GF-D8 (cell line): ENCODE results near the gene RNF146.
A peak's percentile ranks its signal among the peaks of the same experiment; 100 is the strongest.
"Not testable (repeated sequence)": the region's sequence is repeated elsewhere in the genome, so short reads cannot be mapped to it uniquely, and the experiment has no call there.

Experiments used
- DNase-seq: peaks from one replicate; lab custom pipeline; 2025; lab: John Stamatoyannopoulos, UW

The RNF146 gene, protein sequence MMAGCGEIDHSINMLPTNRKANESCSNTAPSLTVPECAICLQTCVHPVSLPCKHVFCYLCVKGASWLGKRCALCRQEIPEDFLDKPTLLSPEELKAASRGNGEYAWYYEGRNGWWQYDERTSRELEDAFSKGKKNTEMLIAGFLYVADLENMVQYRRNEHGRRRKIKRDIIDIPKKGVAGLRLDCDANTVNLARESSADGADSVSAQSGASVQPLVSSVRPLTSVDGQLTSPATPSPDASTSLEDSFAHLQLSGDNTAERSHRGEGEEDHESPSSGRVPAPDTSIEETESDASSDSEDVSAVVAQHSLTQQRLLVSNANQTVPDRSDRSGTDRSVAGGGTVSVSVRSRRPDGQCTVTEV

DNA sequence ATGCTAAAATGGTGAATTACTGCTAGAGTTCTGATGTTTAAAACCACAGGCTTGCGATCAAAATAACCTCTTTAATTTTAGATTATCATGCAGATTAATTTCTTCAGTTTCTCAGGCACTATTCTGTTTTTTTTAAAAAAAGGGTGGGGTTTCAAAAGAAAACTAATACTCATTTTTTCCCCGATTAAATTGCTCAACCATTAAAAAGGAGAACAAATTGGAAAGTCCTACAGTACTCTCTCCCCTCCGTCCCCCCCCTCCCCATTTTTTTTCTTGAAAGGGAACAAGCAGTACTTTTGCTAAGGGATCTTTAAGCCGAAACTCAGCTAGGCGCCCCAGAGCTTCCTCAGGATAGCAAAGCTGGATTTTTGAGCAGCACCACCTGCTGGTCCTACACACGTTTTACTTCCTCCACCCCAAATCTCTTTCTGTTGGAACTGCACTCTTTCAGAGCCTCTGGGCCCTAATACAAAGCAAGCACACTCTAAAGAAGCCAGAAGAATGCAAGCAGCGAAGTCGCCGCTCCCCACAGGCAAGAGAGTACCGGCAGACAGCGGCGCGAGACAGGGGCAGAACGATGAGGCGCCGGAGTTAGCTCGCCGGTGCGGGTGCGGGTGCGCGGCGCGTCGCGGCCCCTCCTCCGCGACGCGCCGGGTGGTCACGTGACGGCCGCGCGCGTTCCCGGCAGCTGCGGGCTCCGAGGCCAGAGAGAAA is at the start of gene RNF146:
Gene RNF146, plus strand, starts transcription at position 687 of the 714 bp plus-strand sequence. CDS start 13,475 bp downstream, outside the sequence.
- peak; percentile 83 for DNase-seq

DNA sequence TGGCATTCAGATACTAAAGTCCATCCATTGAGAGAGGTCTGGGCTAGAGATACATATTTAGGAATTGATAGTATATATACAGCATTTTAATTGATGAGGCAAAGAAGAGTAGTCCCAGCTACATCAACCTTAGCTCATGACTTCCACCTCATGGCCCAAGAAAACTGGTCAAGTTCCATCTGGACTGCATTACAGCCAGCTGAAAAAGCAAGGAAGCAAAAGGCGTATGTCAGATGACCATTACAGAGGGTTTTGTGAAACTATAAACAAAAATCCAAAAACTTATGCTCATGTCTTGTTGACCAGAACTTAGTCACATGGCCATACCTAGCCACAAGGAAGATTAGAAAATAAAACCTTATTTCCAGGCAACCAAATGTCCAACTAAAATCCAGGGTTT is 46.8 kb upstream of the RNF146 start:
- no peak for DNase-seq

DNA sequence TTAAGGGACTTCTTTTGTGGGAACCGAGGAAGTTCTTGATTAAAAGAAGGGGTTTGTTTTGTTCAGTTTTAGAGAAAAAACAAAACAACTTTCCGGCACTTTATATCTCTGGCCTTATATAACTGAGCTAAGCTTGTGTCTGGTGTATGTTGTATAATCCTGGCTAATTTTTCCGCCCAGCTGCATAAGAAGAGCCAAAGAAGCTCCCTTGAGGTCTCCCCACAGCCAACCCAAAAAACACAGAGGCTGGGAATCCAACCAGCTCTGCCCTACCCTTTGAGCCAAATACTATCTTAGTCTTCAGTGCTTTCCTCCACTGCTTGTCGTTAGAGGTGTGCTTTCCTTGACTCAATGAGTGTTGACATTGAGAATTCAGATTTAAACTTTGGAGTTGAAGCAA is 45.5 kb upstream of the RNF146 start:
- DNase-seq: no peak

DNA sequence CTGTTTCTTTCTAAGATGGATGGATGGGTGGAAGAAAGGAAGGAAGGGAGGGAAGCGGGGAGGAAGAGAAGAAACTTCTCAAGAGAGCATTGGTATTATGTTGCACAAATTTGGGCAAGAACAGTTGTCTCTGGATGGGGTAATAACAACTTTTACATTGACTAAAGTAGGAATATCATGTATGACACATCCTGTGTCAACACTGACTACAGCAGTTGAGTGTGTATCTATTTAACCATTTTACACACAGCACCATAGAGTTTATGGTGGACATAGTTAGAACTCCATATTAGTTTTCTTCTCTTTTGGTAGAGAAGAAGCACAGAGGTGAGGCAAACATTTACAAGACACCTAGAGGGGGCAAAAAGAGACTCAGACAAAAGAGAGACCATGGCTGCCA is 44.2 kb upstream of the RNF146 start:
- DNase-seq: no peak

DNA sequence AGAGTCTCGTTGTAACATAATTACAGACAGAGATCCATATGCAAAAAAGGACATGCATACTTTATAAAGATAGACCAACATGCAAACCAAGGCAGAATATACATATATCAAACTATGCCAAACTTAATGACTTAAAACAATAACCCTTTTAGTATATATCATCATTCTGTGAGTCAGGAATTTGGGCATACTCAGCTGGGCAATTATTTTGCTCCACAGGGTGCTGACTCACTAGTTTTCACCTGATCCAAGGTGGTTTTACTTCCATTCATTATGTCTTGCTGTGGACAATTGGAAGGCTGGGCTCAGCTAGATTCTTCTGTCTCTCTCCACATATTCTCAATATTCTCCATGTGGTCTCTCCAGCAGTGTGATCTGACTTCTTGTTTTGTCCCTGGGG is 41.2 kb upstream of the RNF146 start:
- no peak for DNase-seq

DNA sequence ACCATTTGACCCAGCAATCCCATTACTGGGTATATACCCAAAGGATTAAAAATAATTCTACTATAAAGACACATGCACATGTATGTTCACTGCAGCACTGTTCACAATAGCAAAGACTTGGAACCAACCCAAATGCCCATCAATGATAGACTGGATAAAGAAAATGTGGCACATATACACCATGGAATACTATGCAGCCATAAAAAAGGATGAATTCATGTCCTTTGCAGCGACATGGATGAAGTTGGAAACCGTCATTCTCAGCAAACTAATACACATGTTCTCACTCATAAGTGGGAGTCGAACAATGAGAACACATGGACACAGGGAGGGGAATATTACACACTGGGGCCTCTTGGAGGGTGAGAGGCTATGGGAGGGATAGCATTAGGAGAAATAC is 32.8 kb upstream of the RNF146 start:
- DNase-seq: not testable (repeated sequence)

DNA sequence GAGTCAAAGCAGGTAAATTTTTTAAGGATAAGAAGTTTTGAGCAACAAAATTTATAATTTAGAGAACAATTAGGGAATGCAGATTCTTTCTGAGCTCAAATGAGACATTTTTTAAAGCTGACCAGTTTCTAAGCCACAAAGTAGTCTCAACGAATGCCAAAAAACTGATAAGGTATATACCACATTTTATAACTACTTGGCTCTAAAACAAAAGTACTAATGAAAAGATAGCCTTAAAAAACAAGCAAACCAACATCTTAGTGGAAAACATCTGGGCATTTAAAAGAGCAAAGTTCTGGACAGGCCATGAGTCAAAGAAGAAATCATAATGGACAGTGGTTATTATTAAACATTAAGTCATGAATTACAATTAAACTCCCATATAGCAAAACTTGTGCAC is 23.2 kb upstream of the RNF146 start:
- DNase-seq: no peak

DNA sequence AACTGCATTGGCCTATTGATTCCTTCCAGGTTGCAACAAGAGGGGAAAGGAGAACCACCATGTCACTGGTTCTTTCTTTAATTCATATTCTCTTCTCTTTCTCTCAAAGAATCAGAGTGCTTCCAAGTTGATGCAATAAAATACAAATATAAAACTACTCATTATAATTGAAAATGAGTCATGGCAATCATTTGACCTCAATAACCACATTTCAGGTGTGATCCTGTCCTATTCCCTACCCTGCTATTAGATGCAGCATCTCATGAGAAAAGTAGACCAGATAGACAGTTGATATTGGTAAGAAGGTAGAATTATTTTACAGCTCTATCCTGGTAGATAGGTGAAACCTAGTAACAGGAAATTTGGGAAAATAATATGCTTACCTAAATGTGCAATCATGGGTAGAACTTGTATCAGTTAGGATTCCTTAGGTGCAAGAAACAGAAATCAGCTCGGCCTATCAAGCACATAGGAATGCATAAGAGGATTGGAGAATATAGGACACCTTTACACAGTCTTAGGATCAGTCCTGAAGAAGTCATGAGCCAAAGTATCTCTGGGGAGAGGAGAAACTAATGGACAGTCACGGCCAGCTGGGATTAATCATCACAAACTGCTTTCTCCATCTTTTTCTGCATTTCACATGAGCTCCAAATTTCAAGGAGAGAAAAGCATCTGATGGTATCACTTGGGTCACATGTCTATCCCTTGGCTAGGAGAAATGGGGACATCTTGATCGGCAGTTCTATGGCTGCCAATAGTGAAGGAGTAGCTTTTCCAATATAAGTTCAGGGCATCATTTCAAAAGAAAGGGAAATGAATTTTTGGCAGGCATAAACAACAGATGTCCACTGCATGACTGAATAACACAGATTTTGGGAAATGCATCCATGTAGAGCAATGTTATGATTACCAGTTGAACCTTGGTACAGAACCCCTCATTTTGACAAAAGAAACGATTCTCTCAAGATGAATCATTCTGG is 19.3 kb upstream of the RNF146 start:
- no peak for DNase-seq

DNA sequence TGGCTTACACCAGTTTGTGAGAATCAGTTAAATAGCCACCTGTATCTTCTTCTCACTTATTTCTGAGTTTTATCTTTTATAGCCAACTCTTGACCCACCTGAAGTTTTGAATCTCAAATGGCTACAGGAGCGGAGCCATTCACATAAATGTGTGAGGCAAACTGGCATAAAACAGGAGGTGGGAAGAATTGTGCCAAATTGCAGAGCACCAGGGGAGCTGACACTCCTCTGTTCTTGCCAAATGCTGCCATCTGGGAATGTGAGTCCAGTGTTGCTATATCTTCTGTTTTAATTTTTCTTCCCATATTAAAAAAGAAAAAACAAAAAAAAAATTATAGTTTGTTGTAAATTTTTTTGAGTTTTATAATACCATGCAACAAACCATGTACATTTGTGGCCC is 17.0 kb upstream of the RNF146 start:
- no peak for DNase-seq

DNA sequence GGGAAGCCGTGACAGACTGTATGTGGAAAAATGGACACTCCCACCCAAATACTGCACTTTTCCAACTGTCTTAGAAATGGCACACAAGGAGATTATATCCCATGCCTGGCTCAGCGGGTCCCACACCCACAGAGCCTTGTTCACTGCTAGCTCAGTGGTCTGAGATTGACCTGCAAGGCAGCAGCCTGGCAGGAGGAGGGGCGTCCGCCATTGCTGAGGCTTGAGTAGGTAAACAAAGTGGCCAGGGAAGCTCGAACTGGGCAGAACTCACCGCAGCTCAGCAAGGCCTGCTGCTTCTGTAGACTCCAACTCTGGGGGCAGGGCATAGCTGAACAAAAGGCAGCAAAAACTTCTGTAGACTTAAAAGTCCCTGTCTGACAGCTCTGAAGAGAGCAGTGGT is 11.4 kb upstream of the RNF146 start:
- no peak for DNase-seq

DNA sequence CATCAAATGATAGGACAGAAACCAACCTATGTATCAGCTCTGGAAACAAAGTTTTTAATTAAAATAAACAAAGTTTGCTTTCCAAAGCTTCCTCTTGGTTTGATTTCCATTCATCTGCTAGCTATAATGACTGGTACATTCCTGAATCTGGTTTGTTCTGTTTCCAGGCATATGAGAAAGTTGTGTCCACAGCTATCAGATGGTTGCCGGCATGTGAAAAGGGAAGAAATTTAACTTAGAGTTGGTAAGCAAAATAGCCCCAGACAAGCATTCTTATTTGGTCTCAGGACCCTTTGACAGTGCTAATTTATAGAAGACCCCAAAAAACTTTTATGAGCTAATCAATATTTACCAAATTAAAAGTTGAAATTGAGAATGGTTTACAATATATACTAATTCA is 3.8 kb upstream of the RNF146 start:
- DNase-seq: no peak

DNA sequence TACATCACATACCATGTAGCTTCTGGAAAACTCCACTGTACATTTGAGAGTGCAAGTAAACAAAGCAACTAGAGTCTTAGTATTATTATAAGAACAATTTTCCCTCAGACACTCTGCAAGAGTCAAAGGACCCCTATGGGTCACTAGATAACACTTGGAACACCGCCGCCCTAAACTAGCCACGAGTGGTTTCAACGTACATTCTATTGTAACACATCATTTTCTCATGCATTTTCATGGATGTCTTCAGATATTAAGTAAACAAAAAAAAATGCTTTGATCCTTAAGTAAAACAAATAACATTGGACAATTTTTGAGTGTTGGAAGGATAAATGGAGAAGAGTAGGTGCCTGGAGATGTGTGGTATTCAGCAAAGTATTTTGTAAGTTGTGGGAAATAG is 3.2 kb upstream of the RNF146 start:
- DNase-seq: no peak

DNA sequence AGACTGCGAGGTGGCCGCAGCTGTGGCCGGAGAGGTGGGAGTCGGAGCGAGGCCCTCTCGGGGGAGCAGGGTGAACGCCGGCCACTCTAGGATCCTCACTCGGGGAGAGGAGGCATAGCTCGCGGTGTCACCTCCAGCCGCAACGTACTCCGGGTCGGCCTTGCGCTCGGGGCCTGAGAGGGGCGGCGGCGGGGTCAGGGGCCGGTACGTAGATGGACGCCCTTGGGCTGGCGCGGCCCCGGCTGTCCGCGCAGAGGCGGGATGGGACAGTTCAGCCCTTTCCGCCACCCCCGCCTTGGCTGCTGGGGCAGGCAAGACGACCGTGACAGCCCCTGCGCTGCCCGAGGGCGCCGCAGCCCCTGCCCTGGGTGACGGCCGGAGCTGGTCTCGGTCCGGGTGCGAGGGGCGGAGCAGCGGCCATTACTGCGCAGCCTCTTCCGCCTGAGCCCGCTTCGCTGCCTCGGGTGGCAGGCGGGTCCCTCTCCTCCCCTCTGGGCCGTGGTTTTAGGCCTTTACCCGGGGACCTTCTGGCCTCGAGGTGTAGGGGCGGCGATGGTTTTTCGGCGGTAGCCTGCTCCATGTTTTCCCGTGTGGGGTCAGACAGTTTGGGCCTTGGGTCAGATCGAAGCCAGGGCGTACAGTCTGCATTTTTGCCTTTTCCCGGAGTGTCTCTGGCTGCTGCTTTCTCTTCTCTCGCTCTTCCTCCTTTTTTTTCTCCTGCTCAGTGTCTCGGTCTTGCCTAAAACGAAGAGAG is 405 bp downstream of the RNF146 start:
- DNase-seq: peak; percentile 33

DNA sequence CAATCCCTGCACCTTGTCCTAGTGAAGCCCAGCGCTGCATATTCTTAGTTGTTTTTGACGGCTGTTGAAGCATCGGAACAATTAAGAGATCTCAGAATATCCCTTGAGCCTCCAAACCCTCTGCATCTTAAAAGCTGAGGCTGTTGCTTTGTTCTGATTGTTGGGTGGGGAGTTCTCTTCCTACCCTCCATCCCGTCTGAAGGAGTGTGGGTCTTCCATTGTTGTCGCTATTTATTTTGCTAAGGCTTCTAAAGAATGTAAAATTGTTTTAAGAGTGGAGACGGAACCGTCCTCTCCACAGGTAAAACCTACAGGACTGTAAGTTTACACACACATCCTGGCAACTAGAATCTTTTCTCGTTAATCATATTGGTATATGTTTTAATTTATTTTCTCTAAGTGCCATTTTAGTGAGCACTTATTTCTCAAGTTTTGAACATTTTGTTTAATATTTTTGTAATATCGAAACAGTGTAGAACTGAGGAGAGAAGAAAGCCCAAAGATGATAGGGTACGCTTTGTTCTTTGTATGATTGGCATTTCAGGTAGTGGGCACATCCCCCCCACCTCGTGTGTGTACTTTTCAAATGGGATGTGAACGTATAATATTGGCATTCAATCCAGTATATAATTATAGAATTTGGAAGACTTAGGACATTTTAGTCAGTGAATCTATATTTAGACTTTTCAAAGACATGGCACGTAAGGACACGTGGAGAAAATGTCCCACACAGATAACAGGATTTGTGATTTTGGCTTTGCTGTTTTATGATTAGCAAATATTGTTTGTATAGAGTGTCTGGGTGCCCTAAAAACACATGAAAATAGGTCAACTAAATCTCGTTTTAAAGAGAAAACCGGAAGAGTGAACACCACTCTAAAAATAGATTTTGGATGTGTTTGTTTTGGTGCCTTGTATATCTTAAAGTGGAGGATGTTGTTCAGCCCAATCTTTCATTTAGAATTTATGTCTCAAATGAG is 1.3 kb downstream of the RNF146 start:
- DNase-seq: no peak

DNA sequence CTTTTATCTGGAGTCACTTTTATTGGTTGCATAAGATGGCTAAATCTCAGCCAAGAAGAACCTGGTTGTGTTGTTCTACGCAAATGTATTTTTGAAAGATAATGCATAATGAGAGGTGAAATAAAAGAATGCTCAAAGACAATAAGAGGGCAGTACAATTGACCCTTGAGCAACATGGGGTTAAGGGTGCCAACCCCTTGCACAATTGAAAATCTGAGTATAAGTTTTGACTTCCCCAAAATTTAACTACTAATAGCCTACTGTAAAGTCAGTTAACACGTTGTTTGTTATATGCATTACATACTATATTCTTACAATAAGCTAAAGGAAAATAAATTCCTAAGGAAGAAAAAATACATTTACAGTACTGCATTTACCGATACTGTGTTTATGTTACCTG is 5.9 kb downstream of the RNF146 start:
- DNase-seq: no peak

DNA sequence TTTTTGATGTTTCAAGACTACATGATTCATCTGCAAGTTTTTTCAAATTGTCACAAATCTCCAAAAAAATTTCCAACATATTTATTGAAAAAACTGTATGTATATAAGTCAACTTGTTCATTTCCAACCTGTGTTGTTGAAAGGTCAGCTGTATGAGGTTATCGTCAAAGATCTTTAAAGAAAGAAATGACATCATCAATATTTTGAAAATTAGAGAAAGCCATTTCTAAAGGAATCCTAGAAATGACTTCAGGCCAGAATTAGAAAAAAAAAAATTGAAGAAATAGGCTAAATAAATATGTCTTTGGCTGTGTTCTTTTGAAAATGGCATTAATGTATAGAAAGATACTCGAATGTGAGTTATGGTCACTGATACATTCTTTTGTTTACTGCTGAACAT is 6.8 kb downstream of the RNF146 start:
- DNase-seq: no peak

DNA sequence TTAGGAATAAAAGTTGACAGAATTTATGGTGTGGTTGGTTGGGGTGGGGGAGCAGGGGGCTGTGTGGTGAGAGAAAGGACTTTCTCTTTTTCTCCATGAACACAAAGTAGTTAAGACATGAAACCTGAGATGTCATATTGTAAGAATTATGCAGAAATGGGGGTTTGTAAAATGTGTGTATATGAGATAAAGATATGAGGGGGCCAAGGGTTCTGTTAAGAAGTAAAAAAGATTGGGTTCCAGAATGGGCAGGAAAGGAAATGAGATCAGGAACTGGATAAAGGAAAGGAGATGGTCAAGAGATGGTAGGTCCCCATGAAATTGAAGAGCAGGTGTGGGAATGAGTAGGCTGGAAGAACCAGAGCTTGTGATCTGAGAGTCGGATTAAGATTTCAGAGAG is 9.7 kb downstream of the RNF146 start:
- no peak for DNase-seq

DNA sequence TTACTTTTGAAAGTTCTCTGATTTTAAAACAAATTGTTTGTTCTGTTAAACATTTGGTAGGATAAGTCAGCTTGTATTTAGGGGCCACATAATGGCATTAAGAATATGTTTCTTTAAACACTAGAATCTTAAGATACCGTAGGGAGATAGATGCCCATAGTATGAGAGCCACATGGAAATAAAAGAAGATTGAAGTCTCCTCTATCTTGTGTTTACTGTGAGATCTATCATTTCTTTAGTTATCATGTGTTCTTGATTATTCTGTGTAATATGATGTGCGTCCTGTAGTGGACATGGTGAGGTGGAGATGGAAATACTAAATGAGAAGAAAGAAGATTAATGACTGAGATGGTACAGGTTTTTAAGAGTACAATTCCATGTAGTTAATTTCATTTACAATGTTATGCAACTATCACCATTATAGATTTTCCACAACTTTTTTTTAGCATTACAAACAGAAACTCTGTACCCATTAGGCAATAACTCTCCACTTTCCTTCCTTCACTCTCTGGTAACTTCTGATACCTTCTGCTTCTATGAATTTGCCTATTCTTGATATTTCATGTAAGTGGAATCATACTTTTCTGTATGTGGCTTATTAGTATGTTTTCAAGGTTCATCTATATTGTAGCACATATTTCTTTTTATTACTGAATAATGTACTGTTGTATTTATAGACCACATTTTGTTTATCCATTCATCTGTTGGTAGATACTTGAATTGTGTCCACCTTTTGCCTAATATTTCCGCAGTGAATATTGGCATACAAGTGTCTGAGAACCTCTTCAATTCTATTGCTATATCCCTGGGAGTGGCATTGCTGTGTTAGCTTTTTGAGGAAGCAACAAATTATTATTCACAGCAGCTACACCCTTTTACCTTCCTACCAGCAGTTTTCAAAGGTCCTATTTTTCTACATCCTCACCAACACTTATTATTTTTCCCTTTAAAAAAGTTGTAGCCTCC is 11.5 kb downstream of the RNF146 start:
- peak; percentile 4 for DNase-seq

DNA sequence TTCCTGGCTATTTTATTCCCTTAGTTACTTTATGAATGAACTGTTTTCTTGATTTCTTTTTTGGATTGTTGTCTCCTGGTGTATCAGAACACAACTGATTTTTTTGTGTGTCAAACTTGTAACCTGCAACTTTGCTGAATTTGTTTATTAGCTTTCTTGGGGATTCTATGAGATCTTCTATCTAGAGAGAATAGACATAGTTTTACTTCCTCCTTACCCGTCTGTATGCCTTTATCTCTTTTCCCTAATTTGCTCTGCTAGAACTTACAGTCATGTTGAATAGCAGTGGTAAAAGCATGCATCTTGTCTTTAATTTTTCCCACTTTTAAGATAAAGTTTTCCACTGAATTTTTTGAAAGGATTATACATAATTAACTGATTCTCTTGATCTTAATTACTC is 13.2 kb downstream of the RNF146 start:
- DNase-seq: no peak
